A549 (cell line): Measurements from ENCODE around the gene DDTL. TPM values are rescaled to one million over a fixed set of nuclear protein-coding genes. Genes with fewer than 3 reads are reported as not detected.
A peak's percentile ranks its signal among the peaks of the same experiment; 100 is the strongest.
"Not testable (repeated sequence)": the region's sequence is repeated elsewhere in the genome, so short reads cannot be mapped to it uniquely, and the experiment has no call there.

ENCODE experiments used
- ATAC-seq, 2 experiments: fragments of 200-7000 bp in 1 of 2; fragments of >200 bp in 1 of 2; cut with Nextera tagmentation in 1 of 2; cut with Tn5 transposase in 1 of 2; 3 replicates each; pipeline versions ENCODE4 v1.8.0 to v1.9.1; 2018 to 2020; ENCODE audit warnings: mild to moderate bottlenecking in 1 of 2, moderate library complexity in 1 of 2
- CTCF ChIA-PET: fragments of 300-600 bp; sonication (Branson Sonifier 250); formaldehyde crosslinking; extraction: SDS; loops from one replicate; lab custom pipeline; 2021; ENCODE audit warnings: antibody characterized with exemption, inconsistent platforms; lab: Yijun Ruan, JAX
- POLR2A ChIA-PET: fragments of 350-600 bp; formaldehyde crosslinking; extraction: SDS; loops from one replicate; lab custom pipeline; 2021; ENCODE audit warnings: antibody characterized with exemption, inconsistent platforms; lab: Yijun Ruan, JAX
- DNase-seq, 2 experiments: peaks; one replicate each; pipeline versions ENCODE4 v3.0.0 to v3.0.0-alpha.2; 2011 to 2016; ENCODE audit warnings: low read depth in 1 of 2, low spot score in 1 of 2
- FAIRE-seq: peaks from 2 replicates; lab custom pipeline; 2011; peaks lifted over from hg19 to GRCh38; lab: Jason Lieb, UNC
- H3K27ac ChIP-seq, 2 experiments: fragments of >200 bp; sonication (Bioruptor Twin); formaldehyde crosslinking; 3 replicates each; pipeline ENCODE4 v1.5.1; 2016 to 2017
- H3K4me1 ChIP-seq: fragments of >200 bp; sonication (Bioruptor Twin); formaldehyde crosslinking; 3 replicates; pipeline ENCODE4 v1.6.1; 2016
- H3K4me2 ChIP-seq: fragments of >200 bp; sonication (Bioruptor Twin); formaldehyde crosslinking; 3 replicates; pipeline ENCODE4 v1.6.1; 2016
- H3K4me3 ChIP-seq: fragments of >200 bp; sonication (Bioruptor Twin); formaldehyde crosslinking; 3 replicates; pipeline ENCODE4 v1.5.1; 2016
- H3K9me3 ChIP-seq: fragments of >200 bp; sonication (Bioruptor Twin); formaldehyde crosslinking; 3 replicates; pipeline ENCODE4 v1.6.1; 2016
- BHLHE40 ChIP-seq: IDR thresholded peaks from 2 replicates; pipeline ENCODE4 v1.6.1; 2012; ENCODE audit warnings: low read depth, low read length, inconsistent platforms
- CBX8 ChIP-seq: fragments of 200-600 bp; sonication (generic); IDR thresholded peaks from 2 replicates; pipeline ENCODE4 v1.6.1; 2016
- EHF ChIP-seq: fragments of 250-450 bp; sonication (Bioruptor Pico); IDR thresholded peaks from 2 replicates; pipeline ENCODE4 v1.5.0; 2020; ENCODE audit warnings: mild to moderate bottlenecking
- EHMT2 ChIP-seq: fragments of 200-600 bp; sonication (generic); IDR thresholded peaks from 2 replicates; pipeline ENCODE4 v1.6.1; 2016; ENCODE audit warnings: antibody characterized with exemption, low read depth, mild to moderate bottlenecking, moderate library complexity
- FOSB ChIP-seq: fragments of 250-450 bp; sonication (Bioruptor Pico); IDR thresholded peaks from 2 replicates; pipeline ENCODE4 v1.5.0; 2020; ENCODE audit warnings: mild to moderate bottlenecking, moderate library complexity
- FOSL2 ChIP-seq, 2 experiments: fragments of 450-650 bp in 1 of 2; fragments of >200 bp in 1 of 2; sonication (Bioruptor Twin) in 1 of 2; formaldehyde crosslinking; IDR thresholded peaks; 2 replicates each; pipeline versions ENCODE4 v1.5.0 to v1.6.1; 2016 to 2020; ENCODE audit warnings: mild to moderate bottlenecking in 1 of 2, moderate library complexity in 1 of 2
- HDAC2 ChIP-seq: fragments of 200-600 bp; sonication (generic); IDR thresholded peaks from 2 replicates; pipeline ENCODE4 v1.6.1; 2016
- HOXB13 ChIP-seq: fragments of 250-450 bp; sonication (Bioruptor Pico); IDR thresholded peaks from 2 replicates; pipeline ENCODE4 v1.5.0; 2020; ENCODE audit warnings: low read depth, mild to moderate bottlenecking, moderate library complexity
- JUN ChIP-seq, 2 experiments: fragments of >200 bp; sonication (Bioruptor Twin); formaldehyde crosslinking; IDR thresholded peaks; 2 replicates in 1 of 2; 3 replicates in 1 of 2; pipeline ENCODE4 v1.6.1; 2016 to 2017
- MAFK ChIP-seq: fragments of 450-650 bp; IDR thresholded peaks from 2 replicates; pipeline ENCODE4 v1.6.1; 2014; ENCODE audit not compliant: partially characterized antibody
- MYC ChIP-seq: IDR thresholded peaks from 2 replicates; pipeline ENCODE4 v1.6.1; 2012; ENCODE audit warnings: mild to moderate bottlenecking, inconsistent platforms, low read length, improper control_type of control experiment, borderline replicate concordance
- RCOR1 ChIP-seq: fragments of 150-350 bp; IDR thresholded peaks from 2 replicates; pipeline ENCODE4 v1.6.1; 2014; ENCODE audit warnings: antibody characterized with exemption, low read length, low read depth
- RNF2 ChIP-seq: fragments of 200-600 bp; sonication (generic); IDR thresholded peaks from 2 replicates; pipeline ENCODE4 v1.6.1; 2016; ENCODE audit warnings: low read depth, mild to moderate bottlenecking, antibody characterized with exemption, moderate library complexity, borderline replicate concordance
- SMC3 ChIP-seq: fragments of >200 bp; sonication (Bioruptor Twin); formaldehyde crosslinking; IDR thresholded peaks from 3 replicates; pipeline ENCODE4 v1.6.1; 2018; ENCODE audit warnings: inconsistent platforms
- ZC3H11A ChIP-seq: fragments of 450-650 bp; IDR thresholded peaks from 2 replicates; pipeline ENCODE4 v1.6.1; 2014; ENCODE audit warnings: antibody characterized with exemption, mild to moderate bottlenecking
- WGBS: methylation state at CpG from one replicate; pipeline ENCODE4 v1.1.6; 2017; ENCODE audit errors: missing lambda C conversion rate; 5-methylcytosine and 5-hydroxymethylcytosine counted together
- polyA plus RNA-seq, 4 experiments: library from polyadenylated mRNA; depleted of rRNA in 3 of 4; stranded (reverse); fragments of >200 nt; fragmentation: RNase III in 1 of 4; extraction: RNeasy Plus Mini Kit Qiagen cat#74134 plus additional on column Dnase treatment in 1 of 4; gene quantifications; 2 replicates in 3 of 4; 3 replicates in 1 of 4; pipeline ENCODE4 v1.2.3, GENCODE V29; 2011 to 2017
- TF ChIP-seq, protein P1 (sequence below): IDR thresholded peaks from 2 replicates; pipeline ENCODE4 v1.6.1; 2012; ENCODE audit warnings: low read depth, borderline replicate concordance
- TF ChIP-seq, protein P2 (sequence below): fragments of 250-450 bp; sonication (Bioruptor Pico); IDR thresholded peaks from 2 replicates; pipeline ENCODE4 v1.5.0; 2021; ENCODE audit warnings: mild to moderate bottlenecking, moderate library complexity, borderline replicate concordance
- TF ChIP-seq, protein P3 (sequence below): fragments of >200 bp; sonication (Bioruptor Twin); formaldehyde crosslinking; IDR thresholded peaks from 2 replicates; pipeline ENCODE4 v1.6.1; 2016
- TF ChIP-seq, protein P4 (sequence below): IDR thresholded peaks from 2 replicates; pipeline ENCODE4 v1.6.1; 2012

DDTL gene
- polyA plus RNA-seq, 2 of the 4 experiments (the other 2 are of a cell fraction) = 2.1 to 2.5 TPM

DNA sequence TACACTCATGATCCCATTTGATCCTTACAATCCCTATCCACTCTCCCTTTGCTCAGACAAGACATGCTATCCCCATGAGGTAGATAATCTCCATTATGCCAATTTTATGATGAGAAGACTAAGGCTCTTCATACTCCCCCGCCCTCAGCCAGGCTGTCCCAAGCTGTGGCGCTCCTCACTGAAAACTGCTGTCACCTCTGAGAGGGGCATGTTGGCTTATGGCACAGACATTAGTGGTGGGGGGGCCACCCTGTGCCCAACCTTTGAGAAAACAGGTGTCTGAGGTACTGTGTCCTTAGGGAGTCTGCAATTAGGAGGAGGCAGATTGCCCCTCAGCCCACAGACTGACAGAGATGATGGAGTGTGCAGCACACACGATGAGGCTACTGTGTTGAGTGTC, 2.4 kb downstream of the DDTL start:
- 100% methylated on average over 1 of the region's 3 CpGs for WGBS
- H3K4me3 ChIP-seq = no peak overlapping the region
- no peak overlapping the region for H3K27ac ChIP-seq
- ATAC-seq = no peak
- TF ChIP-seq RNF2 (no peak), HOXB13 (CRISPR knock-in tag) (no peak), JUN (IDR thresholded peaks at IDR 0.05) (no peak), MYC (no peak), ZC3H11A (no peak), BHLHE40 (no peak), FOSL2 (IDR thresholded peaks at IDR 0.05) (no peak), FOSL2 (CRISPR knock-in tag; IDR thresholded peaks at IDR 0.05) (no peak), FOSB (CRISPR knock-in tag) (no peak), SMC3 (no peak), MAFK (no peak)
- TF ChIP-seq, protein P1, sequence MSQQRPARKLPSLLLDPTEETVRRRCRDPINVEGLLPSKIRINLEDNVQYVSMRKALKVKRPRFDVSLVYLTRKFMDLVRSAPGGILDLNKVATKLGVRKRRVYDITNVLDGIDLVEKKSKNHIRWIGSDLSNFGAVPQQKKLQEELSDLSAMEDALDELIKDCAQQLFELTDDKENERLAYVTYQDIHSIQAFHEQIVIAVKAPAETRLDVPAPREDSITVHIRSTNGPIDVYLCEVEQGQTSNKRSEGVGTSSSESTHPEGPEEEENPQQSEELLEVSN = no peak
- TF ChIP-seq, protein P2, sequence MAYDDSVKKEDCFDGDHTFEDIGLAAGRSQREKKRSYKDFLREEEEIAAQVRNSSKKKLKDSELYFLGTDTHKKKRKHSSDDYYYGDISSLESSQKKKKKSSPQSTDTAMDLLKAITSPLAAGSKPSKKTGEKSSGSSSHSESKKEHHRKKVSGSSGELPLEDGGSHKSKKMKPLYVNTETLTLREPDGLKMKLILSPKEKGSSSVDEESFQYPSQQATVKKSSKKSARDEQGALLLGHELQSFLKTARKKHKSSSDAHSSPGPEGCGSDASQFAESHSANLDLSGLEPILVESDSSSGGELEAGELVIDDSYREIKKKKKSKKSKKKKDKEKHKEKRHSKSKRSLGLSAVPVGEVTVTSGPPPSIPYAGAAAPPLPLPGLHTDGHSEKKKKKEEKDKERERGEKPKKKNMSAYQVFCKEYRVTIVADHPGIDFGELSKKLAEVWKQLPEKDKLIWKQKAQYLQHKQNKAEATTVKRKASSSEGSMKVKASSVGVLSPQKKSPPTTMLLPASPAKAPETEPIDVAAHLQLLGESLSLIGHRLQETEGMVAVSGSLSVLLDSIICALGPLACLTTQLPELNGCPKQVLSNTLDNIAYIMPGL (CRISPR knock-in tag) = no peak
- 0 out of 3 replicates have a peak overlapping the region, but pooled peaks have one; percentile 6 for H3K4me2 ChIP-seq
- DNase-seq = no peak
- H3K9me3 ChIP-seq = no peaks in the 10 kb centered on the region
- FAIRE-seq = no peak
- ChIA-PET POLR2A (no interaction called here), CTCF (no interaction called here)
- H3K4me1 ChIP-seq = no peaks in the 10 kb centered on the region; the same call in 2 of the 3 replicates

DNA sequence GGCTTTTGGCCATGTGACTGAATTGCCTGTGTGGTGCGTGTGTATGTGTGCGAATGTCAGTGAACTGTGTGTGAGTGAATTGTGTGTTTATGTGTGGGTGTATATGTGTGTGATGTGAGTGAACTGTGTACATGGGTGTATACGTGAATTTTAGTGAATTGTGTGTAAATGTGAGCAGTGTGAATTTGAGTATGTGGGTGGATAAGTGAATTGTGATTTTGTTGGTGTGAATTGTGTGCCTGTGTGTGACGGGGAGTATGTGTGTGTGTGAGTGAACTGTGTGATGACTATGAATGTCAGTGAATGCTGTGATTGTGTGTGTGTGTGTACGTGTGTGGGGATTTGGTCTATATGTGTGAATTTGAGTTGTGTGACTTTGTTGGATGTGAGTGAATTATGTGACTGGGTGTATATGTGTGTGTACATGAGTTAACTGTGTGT, 3.5 kb downstream of the DDTL start:
- Histone ChIP-seq H3K9me3 (no peaks in the 10 kb centered on the region), H3K4me1 (no peaks in the 10 kb centered on the region; the same call in 2 of the 3 replicates), H3K4me3 (no peak overlapping the region), H3K27ac (no peak overlapping the region), H3K4me2 (no peak overlapping the region)
- DNase-seq (no peak), ATAC-seq (no peak), FAIRE-seq (no peak)
- 81% methylated on average over 5 of the region's 5 CpGs for WGBS
- POLR2A ChIA-PET = no interaction called here
- CTCF ChIA-PET = no interaction called here
- no peak for TF ChIP-seq EHMT2
- no peak for TF ChIP-seq EHF

DNA sequence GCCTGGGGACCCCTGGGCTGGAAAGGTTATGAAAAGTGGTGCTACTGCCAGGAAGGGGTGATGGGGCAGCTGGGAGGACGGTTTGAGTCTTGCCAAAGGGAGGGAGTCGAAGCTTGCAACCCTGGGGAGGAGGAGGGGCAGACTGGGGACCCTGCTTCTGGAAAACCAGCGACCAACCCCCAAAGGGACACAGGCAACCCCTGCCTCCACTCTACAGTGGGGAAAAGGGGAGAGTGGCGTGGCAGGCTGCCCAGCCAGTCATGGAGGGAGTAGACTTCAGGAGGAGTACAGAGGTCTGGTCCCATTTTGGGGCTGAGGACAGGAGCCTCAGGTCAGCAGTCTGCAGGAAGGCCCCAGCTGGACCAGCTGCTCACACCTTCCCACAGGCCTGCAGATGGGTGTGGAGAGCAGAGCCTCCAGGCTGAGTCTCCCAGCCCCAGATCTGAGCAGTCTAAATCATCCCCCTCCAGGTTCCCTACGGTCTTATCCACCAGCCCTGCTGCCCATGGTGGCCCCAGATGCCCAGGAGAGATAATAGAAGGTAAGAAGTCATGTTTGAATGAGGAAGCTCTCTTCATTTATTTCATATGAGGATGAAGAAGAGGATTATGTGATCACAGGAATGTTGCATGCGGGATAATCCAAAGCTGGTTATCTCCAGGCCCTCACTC, 4.3 kb downstream of the DDTL start:
- H3K27ac ChIP-seq = no peak overlapping the region
- no peak for FAIRE-seq

DNA sequence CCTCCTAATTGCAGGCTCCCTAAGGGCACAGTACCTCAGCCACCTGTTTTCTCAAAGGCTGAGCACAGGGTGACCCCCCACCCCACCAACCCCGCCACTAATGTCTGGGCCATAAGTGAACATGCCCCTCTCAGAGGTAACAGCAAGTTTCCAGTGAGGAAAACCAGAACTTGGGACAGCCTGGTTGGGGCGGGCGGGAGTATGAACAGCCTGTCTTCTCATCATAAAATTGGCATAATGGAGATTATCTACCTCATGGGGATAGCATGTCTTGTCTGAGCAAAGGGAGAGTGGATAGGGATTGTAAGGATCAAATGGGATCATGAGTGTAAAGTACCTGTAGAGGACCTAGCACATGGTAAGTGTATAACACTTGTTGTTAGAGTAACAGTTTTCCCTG, 5.2 kb downstream of the DDTL start:
- CTCF ChIA-PET, POLR2A ChIA-PET, H3K4me2 ChIP-seq, ATAC-seq, H3K4me1 ChIP-seq, DNase-seq, H3K4me3 ChIP-seq, H3K27ac ChIP-seq, H3K9me3 ChIP-seq: not testable (repeated sequence)
- WGBS = 96% methylated on average over 3 of the region's 3 CpGs
- peak; percentile 28 for FAIRE-seq

More for the DNA sequence above, 4.3 kb downstream of the DDTL start:
- CTCF ChIA-PET = no interaction called here
- no peak for DNase-seq
- no peaks in the 10 kb centered on the region; the same call in 2 of the 3 replicates for H3K4me1 ChIP-seq
- POLR2A ChIA-PET = no interaction called here
- H3K4me3 ChIP-seq = no peak overlapping the region
- H3K4me2 ChIP-seq = no peak overlapping the region
- no peaks in the 10 kb centered on the region for H3K9me3 ChIP-seq
- ATAC-seq = no peak
- TF ChIP-seq CBX8 = no peak
- no peak for TF ChIP-seq RCOR1
- TF ChIP-seq, protein P3, sequence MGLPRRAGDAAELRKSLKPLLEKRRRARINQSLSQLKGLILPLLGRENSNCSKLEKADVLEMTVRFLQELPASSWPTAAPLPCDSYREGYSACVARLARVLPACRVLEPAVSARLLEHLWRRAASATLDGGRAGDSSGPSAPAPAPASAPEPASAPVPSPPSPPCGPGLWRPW = no peak
- TF ChIP-seq HDAC2 = no peak
- no peak for TF ChIP-seq FOSB (CRISPR knock-in tag)
- TF ChIP-seq, protein P4, sequence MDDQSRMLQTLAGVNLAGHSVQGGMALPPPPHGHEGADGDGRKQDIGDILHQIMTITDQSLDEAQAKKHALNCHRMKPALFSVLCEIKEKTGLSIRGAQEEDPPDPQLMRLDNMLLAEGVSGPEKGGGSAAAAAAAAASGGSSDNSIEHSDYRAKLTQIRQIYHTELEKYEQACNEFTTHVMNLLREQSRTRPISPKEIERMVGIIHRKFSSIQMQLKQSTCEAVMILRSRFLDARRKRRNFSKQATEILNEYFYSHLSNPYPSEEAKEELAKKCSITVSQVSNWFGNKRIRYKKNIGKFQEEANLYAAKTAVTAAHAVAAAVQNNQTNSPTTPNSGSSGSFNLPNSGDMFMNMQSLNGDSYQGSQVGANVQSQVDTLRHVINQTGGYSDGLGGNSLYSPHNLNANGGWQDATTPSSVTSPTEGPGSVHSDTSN = peak; percentile 54; the same call in 1 of the 2 replicates
- TF ChIP-seq, all 56 proteins: peak for 1
- WGBS = 80% methylated on average over 6 of the region's 6 CpGs

DNA sequence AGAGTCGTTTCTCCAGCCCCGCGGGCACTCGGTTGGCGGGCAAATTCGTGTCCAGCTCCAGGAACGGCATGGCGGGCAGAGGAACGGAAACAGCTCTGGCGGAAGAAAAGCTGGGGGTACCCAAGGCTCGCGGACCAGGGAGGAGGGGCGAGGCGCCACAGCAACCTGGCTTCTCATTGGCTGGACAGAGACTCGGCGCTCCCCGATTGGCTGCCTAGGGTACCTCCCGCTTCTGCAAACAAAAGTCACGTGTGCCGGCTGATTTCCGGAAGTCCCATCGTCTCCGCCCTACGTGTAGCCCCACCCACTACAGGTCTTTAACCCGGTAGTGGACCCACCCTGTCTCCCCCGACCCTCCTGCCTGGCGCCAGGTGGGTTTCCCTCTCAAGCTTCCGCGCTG, 7.7 kb downstream of the DDTL start, which contains the start of gene DDT:
TSS of gene DDT (minus strand) at position 97 of the 400 bp plus-strand sequence. CDS start at position 70, 27 bp downstream.
- POLR2A ChIA-PET = not testable (repeated sequence)

DNA sequence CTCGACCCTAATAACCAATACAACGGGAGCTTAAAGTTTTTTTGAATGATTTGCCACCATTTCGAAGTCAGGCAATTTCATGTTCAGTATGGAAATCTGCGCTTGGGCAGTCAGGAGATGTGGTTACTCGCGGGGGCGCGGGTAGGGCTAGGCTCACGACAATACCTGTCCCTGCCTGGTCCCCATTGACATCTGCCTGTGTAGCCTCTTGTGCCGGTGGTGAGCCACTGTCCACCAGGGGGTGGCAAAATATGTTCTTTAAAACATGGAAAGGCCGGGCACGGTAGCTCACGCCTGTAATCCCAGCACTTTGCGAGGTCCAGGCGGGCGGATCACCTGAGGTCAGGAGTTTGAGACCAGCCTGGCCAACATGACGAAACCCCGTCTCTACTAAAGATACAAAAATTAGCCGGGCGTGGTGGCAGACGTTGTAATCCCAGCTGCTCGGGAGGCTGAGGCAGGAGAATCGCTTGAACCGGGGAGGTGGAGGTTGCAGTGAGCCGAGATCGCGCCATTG, 8.2 kb downstream of the DDTL start:
- no CpG with 5 or more reads among the region's 27 CpGs for WGBS
- H3K4me3 ChIP-seq, FAIRE-seq, H3K9me3 ChIP-seq, POLR2A ChIA-PET, H3K27ac ChIP-seq, H3K4me1 ChIP-seq, DNase-seq, H3K4me2 ChIP-seq, CTCF ChIA-PET: not testable (repeated sequence)
- peak; percentile 79 to 81 for ATAC-seq

More for the DNA sequence above, 7.7 kb downstream of the DDTL start, which contains the start of gene DDT:
- H3K9me3 ChIP-seq, H3K4me2 ChIP-seq, DNase-seq, H3K4me3 ChIP-seq, H3K27ac ChIP-seq, H3K4me1 ChIP-seq, CTCF ChIA-PET: not testable (repeated sequence)
- WGBS = no CpG with 5 or more reads among the region's 29 CpGs
- peak; percentile 32 for FAIRE-seq
- ATAC-seq = peak; percentile 91 to 94
